Prostate gland (tissue), 2 donors: ENCODE results near the gene VSIG10L. TPM values are rescaled to one million over a fixed set of nuclear protein-coding genes. Genes with fewer than 3 reads are reported as not detected.

ENCODE experiments used
- DNase-seq: peaks from one replicate; pipeline ENCODE4 v3.0.0-alpha.2; 2019; ENCODE audit warnings: low spot score
- H3K27ac ChIP-seq, 2 donors: fragments of 200-600 bp; sonication (generic); 2 replicates each; pipeline ENCODE4 v1.5.1; 2017 to 2019
- H3K27me3 ChIP-seq: fragments of 200-600 bp; sonication (generic); replicated peaks from 2 replicates; pipeline ENCODE4 v1.5.1; 2019; ENCODE audit not compliant: insufficient read depth
- H3K36me3 ChIP-seq, 2 donors: fragments of 200-600 bp; sonication (generic); 1 replicate in 1 of 2; 2 replicates in 1 of 2; pipeline versions ENCODE4 v1.5.1 to v1.8.1; 2017 to 2019
- H3K4me1 ChIP-seq: fragments of 200-600 bp; sonication (generic); replicated peaks from 2 replicates; pipeline ENCODE4 v1.5.1; 2019
- H3K4me3 ChIP-seq, 2 donors: fragments of 200-600 bp; sonication (generic); 2 replicates each; pipeline ENCODE4 v1.5.1; 2017 to 2019
- H3K9me3 ChIP-seq: fragments of 200-600 bp; sonication (generic); 2 replicates; pipeline ENCODE4 v1.5.1; 2017
- POLR2A ChIP-seq: fragments of 450-650 bp; IDR thresholded peaks from one replicate; pipeline ENCODE4 v1.6.1; 2016; ENCODE audit warnings: antibody characterized with exemption, mild to moderate bottlenecking
- POLR2AphosphoS5 ChIP-seq: sonication (generic); formaldehyde crosslinking; IDR thresholded peaks from one replicate; pipeline ENCODE4 v1.6.1; 2017; ENCODE audit warnings: antibody characterized with exemption
- WGBS: methylation state at CpG from one replicate; pipeline ENCODE4 v1.1.5; 2018; 5-methylcytosine and 5-hydroxymethylcytosine counted together
- intact Hi-C: fragments of 100-400 bp; cut with DNase I; formaldehyde crosslinking; loops from one replicate; pipeline ENCODE4 v1.14.2; 2022
- total RNA-seq, 2 donors: library from RNA; depleted of rRNA; stranded (reverse); fragments of >200 nt; gene quantifications; one replicate each; pipeline ENCODE4 v1.1.0, GENCODE V29; 2016
- TF ChIP-seq, protein P1 (sequence below), 4 experiments: fragments of 200-600 bp in 2 of 4; fragments of 450-650 bp in 2 of 4; sonication (generic) in 2 of 4; IDR thresholded peaks; 1 replicate in 3 of 4; 2 replicates in 1 of 4; pipeline ENCODE4 v1.5.1; 2016 to 2019; ENCODE audit warnings: antibody characterized with exemption in 4 of 4, mild to moderate bottlenecking in 2 of 4, moderate library complexity in 2 of 4

Gene VSIG10L
- total RNA-seq, 2 donors from 2014 or later = 2.3 to 9.9 TPM

DNA sequence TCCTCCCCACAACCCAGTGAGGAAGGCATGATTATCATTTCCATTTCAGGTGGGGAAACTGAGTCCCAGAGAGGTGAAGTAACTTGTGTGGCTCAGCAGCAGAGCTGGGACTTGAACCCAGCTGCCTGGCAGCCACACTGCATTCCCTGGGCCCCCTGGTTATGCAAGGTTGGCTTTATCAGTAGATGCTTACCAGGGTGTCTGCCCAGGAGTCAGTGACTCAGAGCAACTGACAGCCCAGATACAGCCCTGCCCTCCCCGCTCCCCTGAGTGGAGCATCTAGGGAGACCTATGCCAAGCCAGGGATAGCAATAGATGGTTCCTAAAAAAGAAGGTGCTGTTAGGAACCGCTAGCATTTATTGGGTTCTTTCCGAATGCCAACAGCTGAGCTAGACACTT is 24.6 kb downstream of the VSIG10L start:
- Histone ChIP-seq H3K9me3 (no peaks in the 10 kb centered on the region), H3K27me3 (peaks cover 8% of the 10 kb centered on the region)

DNA sequence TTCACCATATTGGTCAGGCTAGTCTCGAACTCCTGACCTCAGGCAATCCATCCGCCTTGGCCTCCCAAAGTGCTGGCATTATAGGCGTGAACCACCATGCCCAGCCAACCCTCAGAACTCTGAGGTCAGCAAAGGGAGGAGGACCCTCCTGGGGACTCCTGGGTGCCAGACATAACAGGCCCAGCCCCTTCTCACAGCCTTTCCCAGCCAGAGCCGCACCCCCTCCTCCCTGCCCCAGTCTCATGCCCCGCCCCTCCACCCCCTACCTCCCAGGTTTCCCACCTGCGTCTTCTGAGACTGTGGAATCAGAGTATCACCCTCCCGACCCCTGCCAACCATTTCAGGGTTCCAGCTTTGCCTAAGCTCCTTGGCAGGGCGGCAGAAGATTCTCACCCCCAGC is 25.3 kb downstream of the VSIG10L start:
- WGBS = 57% methylated on average over 8 of the region's 8 CpGs
- TF ChIP-seq, protein P1, sequence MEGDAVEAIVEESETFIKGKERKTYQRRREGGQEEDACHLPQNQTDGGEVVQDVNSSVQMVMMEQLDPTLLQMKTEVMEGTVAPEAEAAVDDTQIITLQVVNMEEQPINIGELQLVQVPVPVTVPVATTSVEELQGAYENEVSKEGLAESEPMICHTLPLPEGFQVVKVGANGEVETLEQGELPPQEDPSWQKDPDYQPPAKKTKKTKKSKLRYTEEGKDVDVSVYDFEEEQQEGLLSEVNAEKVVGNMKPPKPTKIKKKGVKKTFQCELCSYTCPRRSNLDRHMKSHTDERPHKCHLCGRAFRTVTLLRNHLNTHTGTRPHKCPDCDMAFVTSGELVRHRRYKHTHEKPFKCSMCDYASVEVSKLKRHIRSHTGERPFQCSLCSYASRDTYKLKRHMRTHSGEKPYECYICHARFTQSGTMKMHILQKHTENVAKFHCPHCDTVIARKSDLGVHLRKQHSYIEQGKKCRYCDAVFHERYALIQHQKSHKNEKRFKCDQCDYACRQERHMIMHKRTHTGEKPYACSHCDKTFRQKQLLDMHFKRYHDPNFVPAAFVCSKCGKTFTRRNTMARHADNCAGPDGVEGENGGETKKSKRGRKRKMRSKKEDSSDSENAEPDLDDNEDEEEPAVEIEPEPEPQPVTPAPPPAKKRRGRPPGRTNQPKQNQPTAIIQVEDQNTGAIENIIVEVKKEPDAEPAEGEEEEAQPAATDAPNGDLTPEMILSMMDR (IDR thresholded peaks at IDR 0.05) = no peak
- no peak for TF ChIP-seq POLR2AphosphoS5
- no peak for TF ChIP-seq POLR2A
- H3K4me3 ChIP-seq = no peak overlapping the region
- no peaks in the 10 kb centered on the region for H3K9me3 ChIP-seq
- no peaks in the 10 kb centered on the region for H3K4me1 ChIP-seq
- intact Hi-C loops = no loop called here
- H3K36me3 ChIP-seq = no peaks in the 10 kb centered on the region
- H3K27me3 ChIP-seq = peaks cover 14% of the 10 kb centered on the region
- DNase-seq = no peak
- H3K27ac ChIP-seq = no peak overlapping the region

More for the DNA sequence above, 24.6 kb downstream of the VSIG10L start:
- no peaks in the 10 kb centered on the region for H3K36me3 ChIP-seq
- TF ChIP-seq, protein P1 (IDR thresholded peaks at IDR 0.05) = no peak
- TF ChIP-seq POLR2AphosphoS5 = no peak
- TF ChIP-seq POLR2A = no peak
- no peak overlapping the region for H3K27ac ChIP-seq
- intact Hi-C loops = no loop called here
- no peak overlapping the region for H3K4me3 ChIP-seq
- WGBS = 67% methylated on average over 3 of the region's 3 CpGs
- H3K4me1 ChIP-seq = no peaks in the 10 kb centered on the region
- no peak for DNase-seq

DNA sequence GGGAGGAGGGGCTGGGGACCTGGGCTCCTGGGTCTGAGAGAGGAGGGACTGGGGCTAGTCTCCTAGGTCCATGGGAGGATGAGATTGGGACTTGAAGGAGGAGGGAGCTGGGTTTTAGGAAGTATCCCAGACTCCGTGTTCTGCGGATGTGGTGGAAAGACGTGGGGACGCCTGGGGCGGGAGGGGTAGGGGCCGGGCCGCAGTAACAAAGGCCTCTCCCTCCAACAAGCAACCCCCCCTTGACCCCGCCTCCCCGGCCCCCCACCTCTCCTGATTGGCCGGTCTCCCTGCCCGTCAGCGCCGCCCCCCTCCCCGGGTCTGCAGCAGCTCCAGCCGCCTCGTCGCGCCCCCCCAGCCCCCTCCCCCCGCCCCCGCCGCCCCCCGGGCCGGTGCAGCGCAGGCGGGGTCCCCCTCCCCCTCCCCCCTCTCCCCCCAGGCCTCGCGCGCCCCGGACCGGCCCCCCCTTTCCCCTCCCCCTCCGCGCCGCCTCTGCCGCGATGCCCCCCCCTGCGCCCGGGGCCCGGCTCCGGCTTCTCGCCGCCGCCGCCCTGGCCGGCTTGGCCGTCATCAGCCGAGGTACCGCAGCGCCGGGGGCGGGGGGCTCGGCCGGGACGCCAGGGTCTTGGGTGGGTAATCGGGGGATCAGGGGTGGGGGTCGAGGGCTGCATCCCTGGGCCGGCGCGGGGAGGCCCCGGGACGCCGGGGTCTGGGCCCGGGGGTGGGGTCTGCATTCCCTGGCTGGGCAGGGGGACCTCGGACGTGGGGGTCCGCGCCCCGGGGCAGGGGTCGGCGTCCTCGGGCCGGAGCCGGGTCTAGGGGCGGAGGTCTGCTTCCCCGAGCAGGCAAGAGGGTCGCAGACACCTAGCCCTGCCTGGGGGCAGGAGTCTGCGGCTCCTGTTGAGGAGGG is 30.3 kb downstream of the VSIG10L start, which contains the start of gene IGLON5:
Gene IGLON5, plus strand, starts transcription at position 294 of the 907 bp plus-strand sequence. Its CDS starts 204 bp downstream, at position 498.
- no peak for DNase-seq
- H3K27me3 ChIP-seq = peaks cover 18% of the 10 kb centered on the region
- no peak within 1 kb of the TSS for H3K27ac ChIP-seq
- intact Hi-C loops = no loop called here
- TF ChIP-seq POLR2A (no peak), POLR2AphosphoS5 (no peak)
- TF ChIP-seq, protein P1 (IDR thresholded peaks at IDR 0.05) = no peak
- no peaks in the 10 kb centered on the region for H3K9me3 ChIP-seq
- 2% methylated on average over 30 of the region's 76 CpGs for WGBS
- H3K4me1 ChIP-seq = no peaks in the 10 kb centered on the region
- no peaks in the 10 kb centered on the region for H3K36me3 ChIP-seq
- no peak within 1 kb of the TSS for H3K4me3 ChIP-seq

DNA sequence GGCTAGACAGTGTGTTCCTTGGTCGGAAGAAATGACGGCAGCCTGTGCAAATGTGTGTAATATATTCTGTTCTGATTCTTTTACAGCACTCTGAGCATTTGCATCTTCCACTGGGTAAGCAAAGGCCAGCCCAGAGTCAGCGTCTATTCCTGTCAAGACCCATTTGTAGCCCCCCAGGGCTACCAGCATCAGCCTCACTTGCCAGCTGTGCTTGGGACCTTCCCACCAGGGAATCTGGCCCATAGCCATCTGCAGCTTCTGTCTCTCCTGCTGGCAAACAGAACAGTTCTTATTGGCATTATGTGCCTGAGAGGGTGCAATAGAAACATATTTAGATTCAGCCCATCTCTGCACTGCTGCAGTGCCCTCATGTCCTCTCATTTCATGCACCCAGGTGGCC is 36.5 kb downstream of the VSIG10L start:
- intact Hi-C loops = no loop called here
- Histone ChIP-seq H3K27ac (no peak overlapping the region), H3K27me3 (peaks cover 7% of the 10 kb centered on the region), H3K4me1 (no peaks in the 10 kb centered on the region), H3K36me3 (no peaks in the 10 kb centered on the region), H3K4me3 (no peak overlapping the region), H3K9me3 (no peaks in the 10 kb centered on the region)
- DNase-seq = no peak
- WGBS = 83% methylated on average over 3 of the region's 3 CpGs
- TF ChIP-seq, protein P1 (IDR thresholded peaks at IDR 0.05) = no peak
- TF ChIP-seq POLR2A = no peak
- no peak for TF ChIP-seq POLR2AphosphoS5

DNA sequence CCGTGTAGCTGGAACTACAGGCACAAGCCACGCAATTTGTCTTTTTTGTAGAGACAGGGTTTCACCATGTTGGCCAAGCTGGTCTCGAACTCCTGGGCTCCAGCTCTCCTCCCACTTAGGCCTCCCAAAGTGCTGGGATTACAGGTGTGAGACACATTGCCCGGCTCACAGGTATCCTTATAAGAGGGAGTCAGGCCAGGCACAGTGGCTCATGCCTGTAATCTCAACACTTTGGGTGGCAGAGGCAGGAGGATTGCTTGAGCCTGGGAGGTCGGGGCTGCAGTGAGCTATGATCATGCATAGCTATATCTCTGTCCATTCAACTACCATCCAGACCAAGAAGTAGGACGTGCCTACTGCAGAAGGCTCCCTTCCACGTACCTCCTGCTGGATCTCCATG is 40.7 kb downstream of the VSIG10L start:
- H3K27me3 ChIP-seq = no peaks in the 10 kb centered on the region
- no peak for DNase-seq
- no peak overlapping the region for H3K27ac ChIP-seq
- H3K4me1 ChIP-seq = no peaks in the 10 kb centered on the region
- H3K9me3 ChIP-seq = no peaks in the 10 kb centered on the region
- H3K4me3 ChIP-seq = no peak overlapping the region
- intact Hi-C loops = no loop called here
- TF ChIP-seq POLR2A (no peak), POLR2AphosphoS5 (no peak)
- TF ChIP-seq, protein P1 (IDR thresholded peaks at IDR 0.05) = no peak
- H3K36me3 ChIP-seq = no peaks in the 10 kb centered on the region
- 78% methylated on average over 7 of the region's 7 CpGs for WGBS
